ENCODE results near the gene REXO5. TPM values are rescaled to one million over a fixed set of nuclear protein-coding genes. Genes with fewer than 3 reads are reported as not detected.

The REXO5 gene
- total and polyA plus RNA-seq, 2 donors (not counting 1 experiment from before 2014, with no cell fraction given): 0.42 to 1.3 TPM

- Mint-ChIP-seq H3K4me1 (peaks cover 4% of the 10 kb centered on the region), H3K9me3 (ENCODE audit: insufficient read depth) (no peaks in the 10 kb centered on the region), H3K4me3 (no peak overlapping the region), H3K27me3 (no peaks in the 10 kb centered on the region), H3K27ac (no peak overlapping the region)
- ChIA-PET CTCF (interaction anchor here (1.7 to 7.5 kb wide), 4 partner anchors 11 to 230 kb away, joined by 5 to 46 read pairs (median 20); no protein-coding TSS in a partner anchor), POLR2A (no interaction called here)
- no peak overlapping the region for H3K4me3 ChIP-seq (ENCODE audit: control extremely low read depth in 1 of 5, extremely low read depth in 1 of 5, insufficient read depth in 1 of 5, low read depth in 2 of 5, low read length in 4 of 5)
- H3K4me2 ChIP-seq (replicated peaks; ENCODE audit: low read depth, low read length, poor library complexity, severe bottlenecking): no peak overlapping the region
- no peak for ATAC-seq (ENCODE audit: low read depth)
- H3K9me3 ChIP-seq (ENCODE audit: control extremely low read depth in 1 of 3, control insufficient read depth in 2 of 3, insufficient read depth in 1 of 3, low read length in 2 of 3): no peaks in the 10 kb centered on the region
- H3K79me2 ChIP-seq (ENCODE audit: control insufficient read depth, insufficient read depth, low read length): no peaks in the 10 kb centered on the region
- H3K27ac ChIP-seq (ENCODE audit: low read length in 2 of 2): no peak overlapping the region
- peaks cover 0 to 3% of the 10 kb centered on the region in 2 donors for H3K4me1 ChIP-seq (ENCODE audit: control insufficient read depth in 2 of 2, insufficient read depth in 2 of 2, low read length in 2 of 2)
- H3K36me3 ChIP-seq (replicated peaks in 1 of 2; ENCODE audit: control extremely low read depth in 1 of 2, control insufficient read depth in 1 of 2, extremely low read depth in 1 of 2, insufficient read depth in 2 of 2, low read length in 1 of 2): no peaks in the 10 kb centered on the region
- DNase-seq: no peak
- H2AFZ ChIP-seq (ENCODE audit: insufficient read depth, low read depth, low read length, poor library complexity, severe bottlenecking): no peak overlapping the region
- intact Hi-C loops (cut with micrococcal nuclease): loop anchor here (5.0 to 10.0 kb wide), 2 partner anchors 248 to 701 kb away; no protein-coding TSS in a partner anchor
- TF ChIP-seq, protein P1, sequence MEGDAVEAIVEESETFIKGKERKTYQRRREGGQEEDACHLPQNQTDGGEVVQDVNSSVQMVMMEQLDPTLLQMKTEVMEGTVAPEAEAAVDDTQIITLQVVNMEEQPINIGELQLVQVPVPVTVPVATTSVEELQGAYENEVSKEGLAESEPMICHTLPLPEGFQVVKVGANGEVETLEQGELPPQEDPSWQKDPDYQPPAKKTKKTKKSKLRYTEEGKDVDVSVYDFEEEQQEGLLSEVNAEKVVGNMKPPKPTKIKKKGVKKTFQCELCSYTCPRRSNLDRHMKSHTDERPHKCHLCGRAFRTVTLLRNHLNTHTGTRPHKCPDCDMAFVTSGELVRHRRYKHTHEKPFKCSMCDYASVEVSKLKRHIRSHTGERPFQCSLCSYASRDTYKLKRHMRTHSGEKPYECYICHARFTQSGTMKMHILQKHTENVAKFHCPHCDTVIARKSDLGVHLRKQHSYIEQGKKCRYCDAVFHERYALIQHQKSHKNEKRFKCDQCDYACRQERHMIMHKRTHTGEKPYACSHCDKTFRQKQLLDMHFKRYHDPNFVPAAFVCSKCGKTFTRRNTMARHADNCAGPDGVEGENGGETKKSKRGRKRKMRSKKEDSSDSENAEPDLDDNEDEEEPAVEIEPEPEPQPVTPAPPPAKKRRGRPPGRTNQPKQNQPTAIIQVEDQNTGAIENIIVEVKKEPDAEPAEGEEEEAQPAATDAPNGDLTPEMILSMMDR (IDR thresholded peaks at IDR 0.05): no peak
- TF ChIP-seq EZH2 (IDR thresholded peaks at IDR 0.05; ENCODE audit: borderline replicate concordance, insufficient read depth, low read depth, low read length, poor library complexity, severe bottlenecking): no peak
- no peaks in the 10 kb centered on the region for H4K20me1 ChIP-seq (ENCODE audit: control insufficient read depth, insufficient read depth, low read length, poor library complexity, severe bottlenecking)
- no peak overlapping the region for H3K9ac ChIP-seq (ENCODE audit: low read length)
- whole genome bisulfite sequencing (ENCODE audit: insufficient coverage): no CpG with 5 or more reads among the region's 3 CpGs
- H3K27me3 ChIP-seq (replicated peaks in 1 of 4; ENCODE audit: control extremely low read depth in 1 of 4, control insufficient read depth in 3 of 4, insufficient read depth in 4 of 4, low read length in 3 of 4): no peaks in the 10 kb centered on the region
These were observed 47.8 kb downstream of the REXO5 start for GRCh38 chr16:20853981-20854620.

DNA sequence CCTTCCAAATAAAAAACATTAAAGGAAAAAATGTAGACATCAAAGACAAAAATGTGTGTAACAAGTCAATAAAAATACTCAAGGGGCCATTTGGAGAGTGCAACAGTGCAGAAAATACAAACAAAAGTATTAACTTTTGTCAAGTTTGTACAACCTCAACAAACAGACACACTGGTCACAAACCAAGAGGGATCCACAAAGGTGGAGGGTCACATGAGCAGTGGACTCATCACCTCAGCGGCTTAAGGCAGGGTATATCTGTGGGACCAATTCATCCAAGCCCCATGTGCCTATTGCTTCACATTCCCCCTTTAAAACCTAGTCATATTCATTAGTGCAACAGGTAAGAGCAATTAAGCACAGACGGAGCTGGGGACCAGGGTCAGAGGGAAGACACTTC is 48.6 kb downstream of the REXO5 start:
- Histone ChIP-seq H3K4me3 (ENCODE audit: control extremely low read depth in 1 of 5, extremely low read depth in 1 of 5, insufficient read depth in 1 of 5, low read depth in 2 of 5, low read length in 4 of 5) (no peak overlapping the region), H3K4me1 (ENCODE audit: control insufficient read depth in 2 of 2, insufficient read depth in 2 of 2, low read length in 2 of 2) (peaks cover 0 to 2% of the 10 kb centered on the region in 2 donors), H3K9me3 (ENCODE audit: control extremely low read depth in 1 of 3, control insufficient read depth in 2 of 3, insufficient read depth in 1 of 3, low read length in 2 of 3) (no peaks in the 10 kb centered on the region), H3K27me3 (replicated peaks in 1 of 4; ENCODE audit: control extremely low read depth in 1 of 4, control insufficient read depth in 3 of 4, insufficient read depth in 4 of 4, low read length in 3 of 4) (no peaks in the 10 kb centered on the region), H4K20me1 (ENCODE audit: control insufficient read depth, insufficient read depth, low read length, poor library complexity, severe bottlenecking) (no peaks in the 10 kb centered on the region), H3K36me3 (replicated peaks in 1 of 2; ENCODE audit: control extremely low read depth in 1 of 2, control insufficient read depth in 1 of 2, extremely low read depth in 1 of 2, insufficient read depth in 2 of 2, low read length in 1 of 2) (peaks cover under 1 to 2% of the 10 kb centered on the region in 2 experiments), H3K27ac (ENCODE audit: low read length in 2 of 2) (no peak overlapping the region), H3K4me2 (replicated peaks; ENCODE audit: low read depth, low read length, poor library complexity, severe bottlenecking) (no peak overlapping the region), H3K79me2 (ENCODE audit: control insufficient read depth, insufficient read depth, low read length) (no peaks in the 10 kb centered on the region), H3K9ac (ENCODE audit: low read length) (no peak overlapping the region), H2AFZ (ENCODE audit: insufficient read depth, low read depth, low read length, poor library complexity, severe bottlenecking) (no peak overlapping the region)
- ChIA-PET CTCF (interaction anchor here (2.2 kb wide), 1 partner anchor 10 kb away, joined by 8 read pairs; no protein-coding TSS in a partner anchor), POLR2A (no interaction called here)
- Mint-ChIP-seq H3K27me3 (no peaks in the 10 kb centered on the region), H3K4me1 (peaks cover 3% of the 10 kb centered on the region), H3K9me3 (ENCODE audit: insufficient read depth) (no peaks in the 10 kb centered on the region), H3K27ac (no peak overlapping the region), H3K4me3 (no peak overlapping the region)
- no peak for ATAC-seq (ENCODE audit: low read depth)
- no peak for TF ChIP-seq EZH2 (IDR thresholded peaks at IDR 0.05; ENCODE audit: borderline replicate concordance, insufficient read depth, low read depth, low read length, poor library complexity, severe bottlenecking)
- TF ChIP-seq, protein P1 (IDR thresholded peaks at IDR 0.05): no peak
- no peak for DNase-seq
- 100% methylated on average over 2 of the region's 2 CpGs for WGBS (ENCODE audit: insufficient coverage)
- intact Hi-C loops (cut with micrococcal nuclease): loop anchor here (5.0 to 10.0 kb wide), 2 partner anchors 247 to 700 kb away; no protein-coding TSS in a partner anchor

All from B cell (primary cell).